Effector CD8-positive, alpha-beta T cell (primary cell): ENCODE results near the gene COL20A1.

Experiments used
- DNase-seq: peaks from one replicate; lab custom pipeline; 2025; lab: John Stamatoyannopoulos, UW

COL20A1 gene

DNA sequence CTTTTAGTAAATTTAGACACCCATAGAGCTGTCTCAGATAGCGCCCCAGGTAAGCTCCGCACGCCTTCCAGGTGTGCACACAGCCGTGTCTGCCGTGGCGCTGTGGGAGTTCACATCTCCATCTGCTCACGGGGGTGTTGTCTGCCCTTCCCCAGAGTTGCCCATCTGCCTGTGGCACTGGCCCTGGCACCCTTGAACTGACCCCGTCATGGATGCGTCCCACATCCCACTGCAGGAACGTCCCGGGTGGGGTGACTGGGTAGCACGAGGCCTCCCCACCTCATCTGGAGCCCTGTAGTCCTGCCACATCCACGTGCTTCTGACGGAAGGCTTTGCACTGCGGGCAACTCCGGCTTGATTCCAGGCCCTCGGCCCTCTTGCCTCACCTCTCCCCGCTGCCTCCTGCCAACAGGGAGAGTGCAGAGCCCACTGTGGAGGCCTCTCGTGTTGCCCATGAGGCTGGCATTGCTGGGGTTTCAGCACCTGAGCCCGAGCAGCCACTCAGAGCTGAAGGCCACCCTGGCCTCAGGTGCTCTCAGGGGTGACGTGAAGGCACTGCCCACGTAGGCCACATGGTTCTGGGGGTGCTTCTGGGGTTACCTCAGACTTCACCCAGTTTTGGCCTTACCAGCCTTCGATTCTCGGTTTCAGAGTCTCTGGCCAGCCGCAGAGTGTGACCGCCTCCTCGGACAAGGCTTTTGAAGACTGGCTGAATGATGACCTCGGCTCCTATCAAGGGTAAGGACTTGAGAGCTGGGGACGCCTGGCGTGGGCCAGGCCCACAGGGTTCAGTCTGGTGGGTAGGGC lies 15.3 kb upstream of the COL20A1 start:
- DNase-seq: no peak

DNA sequence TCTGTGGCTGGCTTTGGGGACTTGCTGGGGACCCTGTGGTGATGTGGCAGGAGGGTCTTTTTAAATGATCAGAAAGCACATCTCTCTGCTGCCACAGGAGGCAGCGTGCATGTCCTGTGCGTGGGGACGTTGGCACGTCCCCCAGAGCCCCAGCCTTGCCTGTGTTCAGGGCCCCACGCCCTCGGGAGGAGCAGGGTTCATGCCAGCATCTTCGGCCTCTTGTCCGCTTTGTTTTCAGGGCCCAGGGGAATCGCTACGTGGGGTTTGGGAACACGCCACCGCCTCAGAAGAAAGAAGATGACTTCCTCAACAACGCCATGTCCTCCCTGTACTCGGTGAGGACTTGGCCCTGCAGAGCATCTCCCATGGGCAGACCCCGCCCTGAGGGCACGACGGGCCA lies 14.3 kb upstream of the COL20A1 start:
- no peak for DNase-seq

DNA sequence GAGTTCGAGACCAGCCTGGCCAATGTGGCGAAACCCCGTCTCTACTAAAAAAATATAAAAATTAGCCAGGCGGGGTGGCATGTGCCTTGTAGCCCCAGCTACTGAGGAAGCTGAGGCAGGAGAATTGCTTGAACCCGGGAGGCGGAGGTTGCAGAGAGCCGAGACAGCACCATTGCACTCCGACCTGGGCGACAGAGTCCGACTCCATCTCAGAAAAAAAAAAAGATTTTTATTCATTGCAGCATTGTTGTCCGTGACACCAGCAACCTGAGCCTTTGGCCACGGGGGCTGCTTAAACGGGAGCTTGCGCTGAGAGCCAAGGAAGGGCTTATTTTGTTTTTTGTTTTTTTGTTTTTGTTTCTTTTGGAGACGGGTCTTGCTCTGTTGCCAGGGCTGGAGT lies 13.1 kb upstream of the COL20A1 start:
- no peak for DNase-seq

DNA sequence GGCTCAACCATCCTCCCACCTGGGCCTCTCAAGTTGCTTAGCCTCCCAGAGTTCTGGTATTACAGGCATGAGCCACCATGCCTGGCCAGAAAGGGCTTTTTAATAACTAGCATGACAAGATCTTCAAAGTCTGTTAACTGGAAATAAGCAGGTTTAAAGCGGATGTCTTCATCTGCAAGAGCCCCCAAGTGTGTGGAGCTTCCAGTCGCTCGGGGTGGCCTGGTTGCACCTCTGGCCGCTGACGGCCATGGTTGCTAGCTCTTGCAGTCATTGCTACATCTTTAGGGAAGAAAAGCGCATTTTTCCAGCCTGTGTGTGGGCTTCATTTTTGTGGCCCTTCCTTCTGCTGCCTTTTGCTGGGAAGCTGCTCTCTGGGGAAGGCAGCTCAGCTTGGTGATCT lies 12.6 kb upstream of the COL20A1 start:
- DNase-seq: no peak

DNA sequence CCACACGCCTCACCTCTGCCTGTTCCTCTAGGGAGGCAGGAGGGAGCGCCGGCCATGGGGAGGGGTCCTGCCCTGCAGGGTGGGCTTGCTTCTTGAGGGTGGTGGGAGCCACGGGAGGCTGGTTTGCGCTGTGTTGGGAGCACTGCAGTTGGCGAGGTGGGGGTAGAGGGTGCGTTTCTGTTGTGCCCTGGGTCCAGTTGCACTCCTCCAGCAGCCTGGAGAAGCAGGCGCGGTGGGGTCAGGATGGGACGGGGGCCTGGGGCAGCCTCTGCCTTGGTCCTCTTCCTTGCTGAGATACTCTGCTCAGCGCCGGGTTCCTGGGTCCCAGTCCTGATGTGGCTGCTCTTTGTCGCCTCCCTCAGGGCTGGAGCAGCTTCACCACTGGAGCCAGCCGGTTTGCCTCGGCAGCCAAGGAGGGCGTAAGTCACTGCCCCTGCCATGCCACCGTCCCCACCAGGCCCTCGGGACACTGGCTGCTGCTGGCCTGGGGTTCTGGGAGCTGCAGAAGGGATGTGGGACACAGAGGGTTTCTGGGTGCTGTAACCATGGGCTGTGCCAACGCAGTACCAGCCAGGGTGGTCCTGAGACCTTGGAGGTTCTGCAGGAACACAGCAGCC lies 11.9 kb upstream of the COL20A1 start:
- no peak for DNase-seq

DNA sequence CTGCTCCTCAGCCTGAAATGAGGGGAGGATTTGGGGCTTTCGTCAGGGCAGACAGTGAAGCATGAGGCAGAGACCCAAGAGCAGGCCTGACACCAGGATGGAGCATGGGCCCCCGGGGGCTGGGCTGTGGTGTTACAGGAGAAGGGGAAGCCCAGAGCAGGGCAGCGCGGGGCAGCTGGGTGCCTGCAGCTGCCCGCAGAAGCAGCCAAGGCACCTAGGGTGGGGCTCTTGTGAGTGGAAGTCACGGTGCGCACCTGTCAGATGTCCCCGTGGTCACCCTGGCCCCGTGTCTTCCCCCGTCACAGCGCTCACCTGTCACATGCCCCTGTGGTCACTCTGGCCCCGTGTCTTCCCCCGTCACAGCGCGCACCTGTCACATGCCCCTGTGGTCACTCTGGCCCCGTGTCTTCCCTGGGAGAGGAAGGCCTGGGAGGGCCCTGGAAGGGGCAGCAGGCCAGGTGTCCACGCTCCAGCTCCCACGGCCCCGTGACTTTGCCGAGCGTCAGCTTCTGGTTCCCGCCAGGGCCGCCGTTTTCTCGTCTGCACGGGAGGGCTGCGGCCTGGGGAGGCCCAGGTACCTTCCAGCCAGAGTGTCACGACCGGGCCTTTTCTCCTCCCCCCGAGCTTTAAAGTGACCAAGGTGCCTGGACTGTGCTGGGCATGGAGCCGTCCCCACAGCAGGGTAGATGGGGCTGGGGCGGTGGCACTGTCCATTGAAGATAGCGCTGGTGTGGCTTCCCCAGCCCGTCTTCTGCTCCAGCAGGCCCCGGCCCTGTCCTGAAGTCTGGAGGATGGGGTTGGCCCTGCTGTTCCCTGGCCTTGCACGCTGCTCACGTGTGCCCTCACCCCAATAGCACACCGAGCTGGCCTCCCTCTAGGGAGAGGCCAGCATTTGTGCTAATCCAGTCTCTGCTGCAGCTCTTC lies 11.0 kb upstream of the COL20A1 start:
- DNase-seq: no peak

DNA sequence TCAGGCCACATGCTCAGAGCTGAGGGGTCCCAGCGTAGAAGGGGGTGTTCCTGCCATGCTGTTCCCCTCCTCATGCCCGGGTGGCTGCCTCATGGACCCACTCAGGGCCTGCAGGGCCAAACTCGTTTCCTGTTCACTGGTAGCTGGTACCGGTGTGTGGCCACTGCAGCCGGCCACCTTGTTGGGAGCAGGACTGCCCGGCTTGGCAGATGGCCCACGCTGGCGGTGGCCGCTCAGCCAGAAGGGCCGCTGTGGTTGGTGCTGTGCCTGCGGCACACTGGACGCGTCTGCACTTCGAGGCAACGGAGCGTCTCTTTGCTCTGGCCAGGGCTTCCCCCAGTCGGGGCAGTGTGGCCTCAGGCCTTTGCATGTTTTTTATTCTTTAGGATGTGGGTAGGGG lies 10.0 kb upstream of the COL20A1 start:
- DNase-seq: no peak

DNA sequence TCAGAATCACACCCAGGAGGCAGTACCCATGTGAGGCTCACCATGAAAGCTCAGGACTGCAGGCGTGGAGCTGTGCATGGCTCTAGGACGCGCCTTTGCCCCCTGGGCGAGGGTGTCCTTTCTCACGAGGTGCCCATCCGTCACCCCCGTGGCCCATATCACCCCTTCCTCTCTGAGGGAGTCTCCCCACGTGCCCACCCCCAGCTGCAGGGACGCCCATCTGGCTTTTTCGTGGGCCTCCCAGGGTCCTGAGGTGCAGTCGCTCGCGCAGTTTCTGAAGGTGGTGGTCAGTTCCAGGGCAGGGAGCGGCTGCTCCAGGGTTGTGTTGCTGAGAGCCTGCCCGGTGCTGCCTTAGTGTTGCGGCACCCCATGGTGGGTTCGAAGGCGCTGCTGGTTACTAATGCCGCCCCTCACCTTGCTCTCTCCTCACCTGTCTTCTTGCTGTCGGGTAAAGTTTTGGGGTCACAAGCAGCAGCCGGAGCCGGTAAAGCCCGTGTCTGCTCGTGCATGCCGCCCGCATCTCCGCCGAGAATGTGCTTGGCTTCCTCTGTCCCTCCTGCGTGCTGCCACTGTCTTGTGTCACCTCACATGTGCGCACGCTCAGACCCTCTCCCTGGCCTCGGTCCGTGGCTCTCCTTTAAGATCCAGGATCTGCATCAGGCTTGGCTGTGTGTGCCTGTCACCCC lies 9.4 kb upstream of the COL20A1 start:
- DNase-seq: no peak

DNA sequence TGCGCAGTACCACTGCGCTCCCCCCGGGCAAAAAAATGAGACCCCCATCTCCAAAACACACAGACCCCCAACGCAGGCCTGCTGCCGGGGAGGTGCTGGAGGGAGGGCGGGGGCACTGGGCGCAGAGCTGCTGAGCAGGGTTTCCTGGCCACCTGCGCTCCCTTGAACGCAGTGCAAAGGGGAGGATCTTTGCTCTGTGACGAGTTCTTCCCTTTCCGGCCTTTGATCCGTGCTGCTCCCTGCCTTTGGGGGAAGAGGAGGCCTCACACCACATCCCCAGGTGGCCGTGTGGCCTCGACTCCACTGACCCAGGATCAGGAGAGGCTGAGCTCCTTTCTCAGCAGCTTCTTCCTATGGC lies 8.9 kb upstream of the COL20A1 start:
- DNase-seq: no peak

DNA sequence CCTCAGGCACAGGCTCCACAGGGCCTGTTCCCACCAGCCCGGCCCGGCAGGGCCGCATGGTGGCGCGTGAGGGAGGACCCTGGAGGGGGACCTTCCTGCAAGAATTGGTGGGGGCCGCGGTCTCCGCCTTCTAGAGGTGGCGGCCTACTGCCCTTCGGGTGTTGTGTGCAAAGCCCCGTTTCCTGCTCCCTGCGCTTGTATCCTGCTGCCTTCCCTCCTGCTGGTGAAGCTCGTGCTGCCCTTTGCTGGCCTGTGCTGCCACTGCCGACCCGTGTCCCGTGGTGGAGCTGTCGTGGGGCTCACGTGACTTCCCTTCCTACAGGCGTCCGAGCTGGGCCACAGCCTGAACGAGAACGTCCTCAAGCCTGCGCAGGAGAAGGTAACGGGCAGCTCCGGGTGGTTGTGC lies 8.4 kb upstream of the COL20A1 start:
- no peak for DNase-seq

DNA sequence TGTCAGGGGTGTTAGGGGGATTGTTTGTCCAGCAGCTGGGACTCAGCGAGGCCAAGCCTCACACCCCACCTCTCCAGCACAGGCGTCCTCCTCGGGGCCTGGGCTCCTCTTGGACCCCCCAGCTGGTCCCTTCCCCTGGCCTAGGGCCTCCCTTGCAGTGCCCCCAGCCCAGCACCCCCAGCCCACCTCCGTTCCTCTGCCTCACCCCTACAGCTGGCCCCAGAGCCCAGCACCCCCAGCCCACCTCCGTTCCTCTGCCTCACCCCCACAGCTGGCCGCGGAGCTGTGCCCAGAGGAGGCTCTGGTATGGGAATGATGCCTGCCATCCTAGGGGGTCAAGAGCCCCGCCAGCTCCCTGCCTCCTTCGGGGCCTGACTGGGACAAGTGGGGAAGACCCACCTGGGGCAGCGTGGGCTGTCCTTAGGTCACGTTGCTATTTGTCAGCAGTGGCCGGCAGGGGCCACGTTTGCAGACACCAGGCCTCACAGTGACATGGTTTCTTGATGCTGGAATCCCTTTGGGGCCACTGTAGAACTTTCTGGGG lies 7.9 kb upstream of the COL20A1 start:
- DNase-seq: no peak

DNA sequence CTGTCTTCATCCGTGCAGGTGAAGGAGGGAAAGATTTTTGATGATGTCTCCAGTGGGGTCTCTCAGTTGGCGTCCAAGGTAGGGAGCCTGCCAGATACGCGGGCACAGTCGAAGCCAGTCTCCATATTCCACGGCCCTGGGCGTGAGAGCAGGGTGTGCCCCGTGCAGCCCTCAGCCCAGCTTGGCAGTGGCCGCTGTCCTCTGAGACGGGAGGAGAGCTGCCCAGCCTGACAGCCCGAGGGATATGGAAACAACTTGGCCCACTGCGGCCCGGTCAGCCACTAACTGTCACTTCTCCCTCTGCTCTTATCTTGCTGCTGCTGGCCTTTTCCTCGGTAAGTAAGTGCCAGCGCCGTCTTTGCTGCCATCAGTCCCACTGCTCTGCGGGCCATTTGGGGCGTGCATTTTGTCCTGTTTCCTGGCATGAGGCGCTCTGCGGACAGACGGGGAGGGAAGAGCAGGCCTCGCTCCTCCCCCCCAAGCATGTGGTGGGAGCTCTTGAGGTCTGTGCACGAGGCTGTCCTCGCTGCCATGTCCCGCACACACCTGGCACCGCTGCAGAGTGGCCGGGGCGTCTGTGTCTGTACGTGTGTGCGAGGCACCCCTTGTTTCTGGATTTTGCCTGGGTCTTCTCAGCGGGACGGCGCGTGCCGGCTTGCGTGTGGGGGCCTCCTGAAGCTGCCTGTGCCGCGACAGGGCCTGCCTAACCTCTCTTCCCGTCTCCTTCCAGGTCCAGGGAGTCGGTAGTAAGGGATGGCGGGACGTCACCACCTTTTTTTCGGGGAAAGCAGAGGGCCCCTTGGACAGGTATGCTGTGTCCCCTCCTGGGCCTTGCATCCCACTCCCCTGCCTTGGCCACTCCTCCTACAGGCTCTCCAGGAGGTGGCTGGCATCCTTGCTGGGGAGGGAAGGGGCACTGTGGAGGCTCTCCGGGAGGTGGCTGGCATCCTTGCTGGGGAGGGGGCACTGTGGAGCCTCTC lies 7.1 kb upstream of the COL20A1 start:
- DNase-seq: no peak

DNA sequence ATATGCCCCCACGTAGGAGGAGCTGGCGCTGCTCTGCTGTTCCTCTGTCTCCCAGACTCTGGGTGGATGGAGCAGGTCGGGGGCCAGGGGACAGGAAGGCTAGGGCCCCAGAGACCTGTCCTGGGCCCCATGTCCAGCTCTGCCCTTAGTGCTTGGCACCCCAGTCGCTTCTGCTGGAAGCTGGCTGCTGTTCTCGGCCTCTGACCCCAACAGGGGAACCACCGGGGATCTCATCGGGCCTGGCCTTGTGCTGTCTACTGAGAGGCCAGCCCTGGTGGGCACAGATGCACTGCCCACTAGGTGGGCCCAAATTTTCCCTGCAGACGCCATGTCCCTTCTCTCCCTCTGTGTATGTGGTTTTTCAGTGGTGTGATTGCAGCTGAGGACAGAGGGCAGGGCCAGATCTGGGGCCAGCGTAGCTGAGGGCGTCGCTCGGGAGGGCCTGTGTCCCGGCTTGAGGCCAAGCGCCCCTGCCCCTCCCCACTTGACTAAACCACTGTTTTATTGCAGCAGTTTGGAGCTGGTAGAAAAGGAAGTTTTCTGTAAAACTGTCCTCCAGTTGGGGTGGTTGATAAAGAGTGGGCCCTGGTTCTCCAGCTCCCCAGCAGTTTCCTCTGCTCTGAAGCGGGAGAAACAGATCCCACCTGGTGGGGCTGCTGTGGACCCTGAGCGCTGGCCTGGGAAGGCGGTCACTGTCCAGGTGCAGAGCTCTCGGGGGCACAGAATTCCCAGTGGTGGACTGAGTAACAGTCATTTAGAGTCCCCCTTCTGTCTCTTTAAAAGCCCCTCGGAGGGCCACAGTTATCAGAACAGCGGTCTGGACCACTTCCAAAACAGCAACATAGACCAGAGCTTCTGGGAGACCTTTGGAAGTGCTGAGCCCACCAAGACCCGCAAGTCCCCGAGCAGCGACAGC lies 5.9 kb upstream of the COL20A1 start:
- DNase-seq: no peak

DNA sequence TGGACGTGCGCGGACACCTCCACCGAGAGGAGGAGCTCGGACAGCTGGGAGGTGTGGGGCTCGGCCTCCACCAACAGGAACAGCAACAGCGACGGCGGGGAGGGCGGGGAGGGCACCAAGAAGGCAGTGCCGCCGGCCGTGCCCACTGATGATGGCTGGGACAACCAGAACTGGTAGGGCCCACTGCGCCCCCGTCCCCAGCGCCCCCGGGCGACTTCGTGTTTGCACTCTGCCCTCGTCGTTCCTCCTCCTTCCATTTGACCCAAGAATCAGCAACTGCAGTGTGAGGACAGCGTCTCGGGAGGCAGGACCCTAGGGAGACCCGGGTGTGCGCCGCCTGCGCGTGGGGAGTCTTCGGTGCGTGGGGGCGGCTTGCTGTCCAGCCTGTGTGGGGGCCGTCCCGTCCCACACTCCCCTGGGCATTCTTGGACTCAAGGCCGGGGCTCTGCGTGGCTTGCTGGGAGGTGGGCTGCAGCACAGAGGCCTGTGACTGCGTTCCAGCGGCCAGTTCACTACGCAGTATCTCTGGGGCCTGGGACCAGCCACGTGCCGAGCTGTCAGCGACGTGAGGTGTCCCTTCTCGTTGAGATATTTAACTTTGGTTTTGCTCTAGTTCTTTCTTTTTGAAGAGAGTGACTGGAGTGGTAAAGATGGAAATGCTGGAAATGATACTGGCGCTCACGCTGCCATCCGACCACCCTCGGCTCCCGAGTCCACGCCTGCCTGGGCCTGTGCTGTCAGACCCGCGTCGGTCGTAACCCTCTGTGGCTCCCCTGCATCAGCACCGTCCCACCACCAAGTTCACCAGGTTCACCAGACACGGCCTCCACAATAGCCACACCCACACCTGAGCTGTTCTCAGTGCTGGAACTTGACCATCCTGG lies 5.0 kb upstream of the COL20A1 start:
- no peak for DNase-seq

DNA sequence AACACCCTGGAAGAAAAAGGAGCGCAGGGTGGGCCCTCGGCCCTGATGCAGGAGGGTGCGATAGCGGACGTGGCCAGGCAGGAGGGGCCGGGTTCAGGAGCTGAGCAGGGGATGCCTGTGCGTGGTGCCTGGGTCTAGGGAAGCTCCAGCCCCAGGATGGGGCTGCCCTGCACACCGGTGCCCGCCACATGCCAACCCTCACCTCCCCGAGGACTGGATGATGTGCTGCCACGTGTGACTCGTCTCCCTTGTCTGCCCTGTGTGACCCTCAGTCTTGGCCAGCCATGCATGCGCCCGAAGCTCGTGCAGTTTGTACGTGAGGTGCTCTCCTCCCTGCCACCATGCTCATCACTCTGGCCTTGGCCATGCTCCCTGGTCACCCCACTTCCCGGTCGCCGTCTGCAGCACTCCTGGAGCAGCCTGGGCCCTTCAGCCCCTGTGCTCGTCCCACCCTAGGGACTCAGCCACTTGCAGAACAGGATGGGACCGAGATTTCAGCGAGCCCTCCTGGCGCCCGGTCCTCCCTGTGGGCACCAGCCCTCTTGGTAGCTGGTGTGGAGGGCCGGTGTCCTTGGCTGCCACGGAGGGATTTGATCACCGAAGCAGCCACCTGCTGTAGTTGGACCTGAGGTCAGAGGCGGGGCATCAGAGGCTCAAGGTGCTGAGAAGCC lies 4.3 kb upstream of the COL20A1 start:
- DNase-seq: no peak

DNA sequence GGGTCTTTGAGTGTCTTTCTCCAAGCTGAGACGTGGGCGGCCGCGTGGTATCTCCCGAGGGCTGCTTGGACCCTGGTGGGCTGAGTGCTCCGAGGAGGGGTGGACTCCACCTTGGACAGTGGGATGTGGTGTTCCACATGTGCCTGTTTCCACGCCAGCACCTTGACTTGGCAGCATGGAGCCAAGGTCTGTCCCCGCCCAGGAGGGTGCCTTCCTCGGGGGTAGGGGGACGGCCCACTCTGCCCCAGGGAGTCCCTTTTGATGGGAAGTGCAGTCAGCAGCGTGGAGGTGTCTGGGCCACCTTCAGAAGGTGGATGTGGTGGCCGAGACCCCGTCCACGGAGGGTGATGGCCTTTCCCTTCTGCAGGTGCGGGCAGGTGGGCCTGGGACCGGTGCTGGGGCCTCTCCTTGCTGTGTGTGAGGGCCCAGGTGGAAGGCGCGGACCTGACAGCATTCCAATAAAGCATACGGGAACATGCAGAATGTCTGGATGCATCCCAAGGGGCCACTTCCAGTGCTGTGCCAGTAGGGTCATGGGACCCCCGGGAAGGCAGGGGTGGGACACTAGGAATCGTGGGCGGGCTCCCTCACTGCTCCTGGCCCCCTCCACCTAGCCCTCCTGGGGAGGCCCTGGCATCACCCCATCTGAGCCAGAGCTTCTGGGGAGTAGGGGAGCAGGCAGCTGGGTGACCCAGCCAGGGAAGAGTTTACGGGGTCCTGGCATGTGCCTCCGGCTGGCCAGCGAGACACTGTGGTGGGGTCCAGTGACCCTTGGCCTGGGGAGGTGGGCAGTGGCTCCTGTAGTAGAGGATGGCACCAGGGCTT lies 3.5 kb upstream of the COL20A1 start:
- no peak for DNase-seq

DNA sequence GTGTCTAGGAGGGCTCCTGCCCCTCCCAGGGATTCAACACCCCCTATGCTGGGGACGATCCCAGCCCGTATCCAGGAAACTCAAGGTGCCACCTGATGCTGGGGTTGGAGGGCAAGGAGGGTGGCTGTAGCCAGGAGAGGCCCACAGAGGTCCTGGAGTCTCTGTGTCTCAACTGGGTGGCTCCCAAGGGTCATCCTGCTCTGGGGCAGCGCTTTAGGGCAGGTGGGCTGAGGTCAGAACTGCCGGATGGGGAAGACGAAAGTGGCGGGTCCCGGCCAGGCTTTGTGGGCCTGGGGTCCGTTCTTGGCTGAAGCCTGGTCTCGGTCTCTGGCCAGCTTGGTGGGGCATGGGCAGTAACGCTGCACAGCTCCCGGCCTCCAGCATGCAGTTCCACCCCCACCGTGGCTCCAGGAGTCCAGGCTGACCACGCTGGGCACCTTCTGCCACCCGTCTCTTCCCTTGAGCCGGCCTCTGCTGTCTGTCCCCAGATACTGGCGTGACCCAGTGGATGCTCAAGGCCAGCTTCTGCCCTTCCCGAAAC lies 2.8 kb upstream of the COL20A1 start:
- no peak for DNase-seq
